Cortex of kidney (tissue), 1 donor: ENCODE results near the gene SCT.

Source experiments
- DNase-seq: peaks from one replicate; lab custom pipeline; 2025; lab: John Stamatoyannopoulos, UW

The SCT gene

GRCh38 chr11:584287-584686 is 42.7 kb downstream of the SCT start:
- no peak for DNase-seq

DNA sequence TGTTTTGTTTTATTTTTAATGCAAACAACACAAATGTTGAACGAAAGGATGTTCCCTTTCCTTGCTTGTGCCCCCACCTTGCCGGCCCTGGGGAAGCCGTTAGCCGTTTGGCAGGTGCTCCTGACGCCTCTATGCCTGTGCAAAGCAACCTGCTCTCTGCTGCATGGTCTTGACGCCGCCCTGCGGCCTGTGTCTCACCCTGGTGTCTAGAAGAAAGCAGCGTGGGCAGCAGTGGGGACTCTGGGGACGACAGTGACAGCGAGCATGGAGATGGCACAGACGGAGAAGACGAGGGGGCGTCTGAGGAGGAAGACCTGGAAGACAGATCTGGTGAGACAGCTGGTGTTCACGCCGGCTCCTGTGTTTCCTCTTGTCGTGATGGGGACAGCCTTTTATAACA is 45.2 kb downstream of the SCT start:
- DNase-seq, result no peak

- no peak for DNase-seq
These were observed 45.6 kb downstream of the SCT start for GRCh38 chr11:581342-581741.

GRCh38 chr11:579830-580601 is 47.0 kb downstream of the SCT start:
- DNase-seq, result no peak

DNA sequence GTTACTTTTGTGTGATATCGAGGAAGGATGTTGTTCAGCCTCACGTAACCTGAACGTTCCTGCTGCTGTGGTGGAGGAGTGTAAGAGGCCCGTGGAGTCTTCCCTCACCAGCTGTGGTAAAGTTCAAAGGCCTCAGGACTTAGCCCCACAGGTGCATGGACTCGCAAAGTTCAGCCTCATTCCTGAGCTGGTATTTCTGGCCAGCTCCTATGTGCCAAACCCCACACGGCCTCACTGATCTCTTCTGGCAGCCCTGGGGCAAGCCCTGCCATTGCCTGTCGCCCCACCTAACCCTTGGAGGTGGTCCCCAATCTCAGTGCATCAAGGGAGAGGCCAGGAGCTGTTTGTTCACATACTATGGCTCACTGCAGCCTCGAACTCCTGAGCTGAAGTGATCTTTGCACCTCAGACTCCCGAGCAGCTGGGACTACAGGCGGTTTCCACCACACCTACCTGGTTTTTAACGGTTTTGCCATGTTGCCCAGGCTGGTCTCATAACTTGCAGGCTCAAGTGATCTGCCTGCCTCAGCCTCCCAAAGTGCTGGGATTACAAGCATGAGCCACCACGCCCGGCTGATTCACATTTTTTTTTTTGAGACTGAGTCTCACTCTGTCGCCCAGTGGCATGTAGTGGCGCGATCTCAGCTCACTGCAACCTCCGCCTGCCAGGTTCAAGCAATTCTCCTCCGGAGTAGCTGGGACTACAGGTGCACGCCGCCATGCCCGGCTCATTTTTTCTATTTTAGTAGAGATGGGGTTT is 48.5 kb downstream of the SCT start:
- no peak for DNase-seq

DNA sequence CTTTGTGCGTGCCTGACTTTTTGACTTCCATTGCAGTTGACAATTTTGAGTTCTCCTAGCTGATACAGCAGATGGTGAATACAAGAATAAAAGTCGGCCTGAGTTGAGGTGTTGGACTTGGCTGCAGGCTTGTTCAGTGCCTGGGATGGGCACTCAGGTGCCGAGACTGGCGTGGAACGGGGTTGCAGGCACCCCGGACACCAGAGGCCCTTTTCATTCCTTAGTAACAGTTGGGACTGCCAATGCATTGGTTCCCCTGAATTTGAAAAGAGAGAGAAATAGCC is 49.4 kb downstream of the SCT start:
- no peak for DNase-seq

GRCh38 chr11:576811-577610 is 50.0 kb downstream of the SCT start:
- no peak for DNase-seq
